ENCODE results near the gene CERK.

GRCh38 chr22:46753360-46753759, 15.3 kb upstream of the CERK start:
- TF ChIP-seq TAF1 (conservative IDR thresholded peaks at IDR 0.05) = no peak
- TF ChIP-seq, protein P1, sequence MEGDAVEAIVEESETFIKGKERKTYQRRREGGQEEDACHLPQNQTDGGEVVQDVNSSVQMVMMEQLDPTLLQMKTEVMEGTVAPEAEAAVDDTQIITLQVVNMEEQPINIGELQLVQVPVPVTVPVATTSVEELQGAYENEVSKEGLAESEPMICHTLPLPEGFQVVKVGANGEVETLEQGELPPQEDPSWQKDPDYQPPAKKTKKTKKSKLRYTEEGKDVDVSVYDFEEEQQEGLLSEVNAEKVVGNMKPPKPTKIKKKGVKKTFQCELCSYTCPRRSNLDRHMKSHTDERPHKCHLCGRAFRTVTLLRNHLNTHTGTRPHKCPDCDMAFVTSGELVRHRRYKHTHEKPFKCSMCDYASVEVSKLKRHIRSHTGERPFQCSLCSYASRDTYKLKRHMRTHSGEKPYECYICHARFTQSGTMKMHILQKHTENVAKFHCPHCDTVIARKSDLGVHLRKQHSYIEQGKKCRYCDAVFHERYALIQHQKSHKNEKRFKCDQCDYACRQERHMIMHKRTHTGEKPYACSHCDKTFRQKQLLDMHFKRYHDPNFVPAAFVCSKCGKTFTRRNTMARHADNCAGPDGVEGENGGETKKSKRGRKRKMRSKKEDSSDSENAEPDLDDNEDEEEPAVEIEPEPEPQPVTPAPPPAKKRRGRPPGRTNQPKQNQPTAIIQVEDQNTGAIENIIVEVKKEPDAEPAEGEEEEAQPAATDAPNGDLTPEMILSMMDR (IDR thresholded peaks at IDR 0.05; ENCODE audit: low read depth, low read length, missing input control) = no peak
